ENCODE measurements around the gene DTNBP1.

DTNBP1 gene

GRCh38 chr6:15682965-15683822, 20.4 kb upstream of the DTNBP1 start:
- H3K27ac ChIP-seq: no peak overlapping the region
- H3K4me1 ChIP-seq: no peaks in the 10 kb centered on the region
- no peak overlapping the region for H3K4me3 ChIP-seq
- TF ChIP-seq CTCF (IDR thresholded peaks at IDR 0.05): no peak
- H3K27me3 ChIP-seq: no peaks in the 10 kb centered on the region
- intact Hi-C loops (cut with DNase I; ENCODE audit: low total_unique reads): no loop called here
- no peak for DNase-seq
- no peaks in the 10 kb centered on the region for H3K9me3 ChIP-seq
- no peaks in the 10 kb centered on the region for H3K36me3 ChIP-seq

DNA sequence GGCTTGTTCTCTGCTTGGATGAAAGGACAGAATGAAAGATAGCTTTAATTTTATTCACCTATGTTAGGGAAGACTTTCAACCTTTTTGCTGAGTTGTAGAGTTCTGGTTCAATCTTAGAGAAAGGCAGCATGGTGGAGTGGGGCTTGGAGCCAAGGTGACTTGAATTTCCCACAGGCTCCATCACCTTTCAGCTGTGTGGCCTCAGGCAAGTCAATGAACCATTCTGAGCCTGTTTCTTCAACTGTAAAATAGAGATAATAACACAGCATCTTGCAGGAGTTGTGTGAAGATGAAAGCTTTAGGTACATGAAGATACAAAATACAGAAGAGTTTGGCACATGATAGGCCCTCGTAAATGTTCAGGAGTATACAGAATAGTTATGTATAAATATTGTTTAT, 19.1 kb upstream of the DTNBP1 start:
- DNase-seq: no peak
- TF ChIP-seq CTCF (IDR thresholded peaks at IDR 0.05): no peak
- no peaks in the 10 kb centered on the region for H3K27me3 ChIP-seq
- intact Hi-C loops (cut with DNase I; ENCODE audit: low total_unique reads): no loop called here
- no peak overlapping the region for H3K27ac ChIP-seq
- no peaks in the 10 kb centered on the region for H3K36me3 ChIP-seq
- H3K9me3 ChIP-seq: no peaks in the 10 kb centered on the region
- H3K4me3 ChIP-seq: no peak overlapping the region
- no peaks in the 10 kb centered on the region for H3K4me1 ChIP-seq

DNA sequence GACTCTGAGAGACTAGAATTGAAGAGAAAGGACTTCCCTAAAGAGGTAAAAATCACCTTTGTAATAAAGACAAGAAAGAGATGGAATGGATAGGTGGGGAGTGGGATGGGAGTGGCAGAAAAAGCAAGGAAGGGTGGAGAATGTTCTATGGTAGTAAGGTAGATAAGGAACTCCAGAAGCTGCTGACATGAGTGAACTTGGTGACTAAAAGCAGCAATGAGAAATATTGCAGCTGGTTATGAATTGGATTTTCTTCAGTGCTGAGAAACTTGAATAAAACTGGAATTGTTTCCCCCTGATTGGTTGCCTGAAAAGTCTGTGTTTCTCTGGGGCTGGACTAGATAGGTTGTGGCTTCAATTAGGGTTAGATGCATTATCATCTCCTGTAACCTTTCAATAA, 15.7 kb upstream of the DTNBP1 start:
- H3K27me3 ChIP-seq: no peaks in the 10 kb centered on the region
- H3K9me3 ChIP-seq: no peaks in the 10 kb centered on the region
- H3K36me3 ChIP-seq: no peaks in the 10 kb centered on the region
- H3K27ac ChIP-seq: no peak overlapping the region
- no peaks in the 10 kb centered on the region for H3K4me1 ChIP-seq
- intact Hi-C loops (cut with DNase I; ENCODE audit: low total_unique reads): no loop called here
- DNase-seq: no peak
- TF ChIP-seq CTCF (IDR thresholded peaks at IDR 0.05): no peak
- no peak overlapping the region for H3K4me3 ChIP-seq

- Histone ChIP-seq H3K36me3 (no peaks in the 10 kb centered on the region), H3K27ac (no peak overlapping the region), H3K9me3 (no peaks in the 10 kb centered on the region), H3K27me3 (no peaks in the 10 kb centered on the region), H3K4me3 (no peak overlapping the region), H3K4me1 (no peaks in the 10 kb centered on the region)
- TF ChIP-seq CTCF (IDR thresholded peaks at IDR 0.05): no peak
- DNase-seq: no peak
- intact Hi-C loops (cut with DNase I; ENCODE audit: low total_unique reads): no loop called here
These were observed 15.0 kb upstream of the DTNBP1 start for GRCh38 chr6:15677822-15678221.

DNA sequence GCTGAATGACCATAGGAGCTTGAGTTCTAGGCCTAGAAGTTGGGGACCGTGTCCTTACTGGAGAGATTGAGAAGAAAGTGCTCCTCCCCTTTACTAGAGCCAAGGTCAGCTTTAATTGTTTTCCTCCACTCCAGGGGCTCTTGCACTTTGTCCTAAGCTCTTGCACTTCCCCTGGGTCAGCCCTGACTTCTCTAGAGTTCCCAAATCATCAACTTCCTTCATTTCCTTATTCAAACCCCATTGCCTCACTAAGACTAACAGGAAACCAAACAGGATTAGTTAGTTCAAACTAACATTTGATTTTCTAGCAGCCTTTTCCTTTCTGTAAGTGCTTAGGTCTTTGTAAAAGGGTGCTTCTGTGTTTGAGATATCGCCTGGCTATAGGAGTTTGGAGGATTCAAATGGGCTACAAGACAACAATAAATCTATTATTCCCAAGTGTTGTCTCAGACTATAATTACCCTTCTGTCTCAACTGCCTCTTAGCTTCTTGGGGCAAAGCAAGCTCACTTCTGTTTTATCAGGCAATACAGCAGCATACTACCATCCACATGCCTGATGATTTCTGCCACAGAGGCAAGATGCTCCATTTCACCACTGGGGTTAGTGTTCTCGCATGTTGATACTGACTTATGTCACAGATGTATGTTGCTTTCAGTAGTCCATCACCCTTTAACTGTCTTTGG, 12.8 kb upstream of the DTNBP1 start:
- H3K4me3 ChIP-seq: no peak overlapping the region
- H3K27me3 ChIP-seq: peaks cover 0 to 7% of the 10 kb centered on the region in 2 donors
- H3K4me1 ChIP-seq: no peaks in the 10 kb centered on the region
- intact Hi-C loops (cut with DNase I; ENCODE audit: low total_unique reads): no loop called here
- H3K36me3 ChIP-seq: no peaks in the 10 kb centered on the region
- H3K9me3 ChIP-seq: no peaks in the 10 kb centered on the region
- no peak for DNase-seq
- TF ChIP-seq CTCF (IDR thresholded peaks at IDR 0.05): no peak
- H3K27ac ChIP-seq: no peak overlapping the region

Measured in tibial artery (tissue), 4 donors.